Measurements from ENCODE around the gene CPB1. TPM values are rescaled to one million over a fixed set of nuclear protein-coding genes. Genes with fewer than 3 reads are reported as not detected.

The CPB1 gene
- total and polyA plus RNA-seq, 8 donors, result 0.39 to 0.93 (median 0.48) TPM; not detected in 2

GRCh38 chr3:148903941-148904340, 76.3 kb downstream of the CPB1 start:
- DNase-seq (no peak), ATAC-seq (no peak)
- Histone ChIP-seq H3K4me3 (no peak overlapping the region), H3K4me1 (no peaks in the 10 kb centered on the region), H3K27me3 (no peaks in the 10 kb centered on the region), H3K36me3 (no peaks in the 10 kb centered on the region), H3K27ac (no peak overlapping the region), H3K9me3 (no peaks in the 10 kb centered on the region)
- intact Hi-C loops (cut with DNase I), result no loop called here
- no peak for TF ChIP-seq CTCF (IDR thresholded peaks at IDR 0.05)

- intact Hi-C loops (cut with DNase I), result no loop called here
- DNase-seq, result no peak
- Histone ChIP-seq H3K27me3 (no peaks in the 10 kb centered on the region), H3K4me1 (no peaks in the 10 kb centered on the region), H3K4me3 (no peak overlapping the region), H3K9me3 (no peaks in the 10 kb centered on the region), H3K27ac (no peak overlapping the region), H3K36me3 (no peaks in the 10 kb centered on the region)
- no peak for ATAC-seq
- no peak for TF ChIP-seq CTCF (IDR thresholded peaks at IDR 0.05)
These were observed 79.1 kb downstream of the CPB1 start for GRCh38 chr3:148906667-148907066.

Other genes with a start within 250 kb of the CPB1 start
- gene AGTR1, start 129.9 kb upstream of the CPB1 start, total RNA-seq, result 1 to 10 TPM; 7.2 to 7.4 TPM
- 10 to 100 TPM; 20.0 to 28.2 (median 24.1) TPM for gene AGTR1, start 129.9 kb upstream of the CPB1 start, polyA plus RNA-seq (ENCODE audit: insufficient read length in 6 of 6)
- gene CPA3, start 37.5 kb downstream of the CPB1 start, total RNA-seq, result 10 to 100 TPM; 14.3 to 15.2 TPM
- gene CPA3, start 37.5 kb downstream of the CPB1 start, polyA plus RNA-seq (ENCODE audit: insufficient read length in 6 of 6), result under 1 TPM; 0.24 to 0.50 (median 0.32) TPM
- gene GYG1, start 163.7 kb downstream of the CPB1 start, total RNA-seq, result 10 to 100 TPM; 43.9 to 67.9 TPM
- gene GYG1, start 163.7 kb downstream of the CPB1 start, polyA plus RNA-seq (ENCODE audit: insufficient read length in 6 of 6), result 100 to 1,000 TPM; 149 to 202 (median 173) TPM